Stomach (tissue), 4 donors: ENCODE data around the gene SLC8A2.

Experiments used
- EP300 ChIP-seq: sonication (generic); formaldehyde crosslinking; IDR thresholded peaks from one replicate; pipeline ENCODE4 v1.6.1; 2017; ENCODE audit warnings: antibody characterized with exemption
- TF ChIP-seq, protein P1 (sequence below), 7 experiments: fragments of 450-650 bp in 4 of 7; fragments of 200-600 bp in 3 of 7; sonication (generic) in 3 of 7; IDR thresholded peaks; one replicate each; pipeline ENCODE4 v1.5.1; 2016 to 2019; ENCODE audit warnings: antibody characterized with exemption in 7 of 7, control low read depth in 2 of 7, mild to moderate bottlenecking in 1 of 7

- TF ChIP-seq, protein P1, sequence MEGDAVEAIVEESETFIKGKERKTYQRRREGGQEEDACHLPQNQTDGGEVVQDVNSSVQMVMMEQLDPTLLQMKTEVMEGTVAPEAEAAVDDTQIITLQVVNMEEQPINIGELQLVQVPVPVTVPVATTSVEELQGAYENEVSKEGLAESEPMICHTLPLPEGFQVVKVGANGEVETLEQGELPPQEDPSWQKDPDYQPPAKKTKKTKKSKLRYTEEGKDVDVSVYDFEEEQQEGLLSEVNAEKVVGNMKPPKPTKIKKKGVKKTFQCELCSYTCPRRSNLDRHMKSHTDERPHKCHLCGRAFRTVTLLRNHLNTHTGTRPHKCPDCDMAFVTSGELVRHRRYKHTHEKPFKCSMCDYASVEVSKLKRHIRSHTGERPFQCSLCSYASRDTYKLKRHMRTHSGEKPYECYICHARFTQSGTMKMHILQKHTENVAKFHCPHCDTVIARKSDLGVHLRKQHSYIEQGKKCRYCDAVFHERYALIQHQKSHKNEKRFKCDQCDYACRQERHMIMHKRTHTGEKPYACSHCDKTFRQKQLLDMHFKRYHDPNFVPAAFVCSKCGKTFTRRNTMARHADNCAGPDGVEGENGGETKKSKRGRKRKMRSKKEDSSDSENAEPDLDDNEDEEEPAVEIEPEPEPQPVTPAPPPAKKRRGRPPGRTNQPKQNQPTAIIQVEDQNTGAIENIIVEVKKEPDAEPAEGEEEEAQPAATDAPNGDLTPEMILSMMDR (IDR thresholded peaks at IDR 0.05) = no peak
- TF ChIP-seq EP300 = no peak
Observed at GRCh38 chr19:47411101-47411500, 60.6 kb downstream of the SLC8A2 start.
